Peyer's patch (tissue), 4 donors: ENCODE results near the gene NRG3.

ENCODE experiments used
- POLR2A ChIP-seq, 2 donors: fragments of 450-650 bp; IDR thresholded peaks; one replicate each; pipeline ENCODE4 v1.5.1; 2017; ENCODE audit warnings: antibody characterized with exemption in 2 of 2, mild to moderate bottlenecking in 2 of 2, moderate library complexity in 2 of 2
- TF ChIP-seq, protein P1 (sequence below), 6 experiments: fragments of 450-650 bp in 4 of 6; fragments of 200-600 bp in 2 of 6; sonication (generic) in 1 of 6; IDR thresholded peaks; one replicate each; pipeline ENCODE4 v1.5.1; 2017 to 2019; ENCODE audit warnings: antibody characterized with exemption in 6 of 6, mild to moderate bottlenecking in 3 of 6, moderate library complexity in 1 of 6

- TF ChIP-seq POLR2A (IDR thresholded peaks at IDR 0.05) = no peak
- TF ChIP-seq, protein P1, sequence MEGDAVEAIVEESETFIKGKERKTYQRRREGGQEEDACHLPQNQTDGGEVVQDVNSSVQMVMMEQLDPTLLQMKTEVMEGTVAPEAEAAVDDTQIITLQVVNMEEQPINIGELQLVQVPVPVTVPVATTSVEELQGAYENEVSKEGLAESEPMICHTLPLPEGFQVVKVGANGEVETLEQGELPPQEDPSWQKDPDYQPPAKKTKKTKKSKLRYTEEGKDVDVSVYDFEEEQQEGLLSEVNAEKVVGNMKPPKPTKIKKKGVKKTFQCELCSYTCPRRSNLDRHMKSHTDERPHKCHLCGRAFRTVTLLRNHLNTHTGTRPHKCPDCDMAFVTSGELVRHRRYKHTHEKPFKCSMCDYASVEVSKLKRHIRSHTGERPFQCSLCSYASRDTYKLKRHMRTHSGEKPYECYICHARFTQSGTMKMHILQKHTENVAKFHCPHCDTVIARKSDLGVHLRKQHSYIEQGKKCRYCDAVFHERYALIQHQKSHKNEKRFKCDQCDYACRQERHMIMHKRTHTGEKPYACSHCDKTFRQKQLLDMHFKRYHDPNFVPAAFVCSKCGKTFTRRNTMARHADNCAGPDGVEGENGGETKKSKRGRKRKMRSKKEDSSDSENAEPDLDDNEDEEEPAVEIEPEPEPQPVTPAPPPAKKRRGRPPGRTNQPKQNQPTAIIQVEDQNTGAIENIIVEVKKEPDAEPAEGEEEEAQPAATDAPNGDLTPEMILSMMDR (IDR thresholded peaks at IDR 0.05) = no peak
Measured at GRCh38 chr10:82882722-82883121, 1007.7 kb downstream of the NRG3 start.
